ENCODE measurements around the gene CTRB2.

The CTRB2 gene

GRCh38 chr16:75203667-75204409, 3.1 kb downstream of the CTRB2 start:
- peak; percentile 33 for DNase-seq

GRCh38 chr16:75203096-75203495, 3.9 kb downstream of the CTRB2 start:
- no peak for DNase-seq

GRCh38 chr16:75202069-75202590, 4.8 kb downstream of the CTRB2 start:
- no peak for DNase-seq

DNA sequence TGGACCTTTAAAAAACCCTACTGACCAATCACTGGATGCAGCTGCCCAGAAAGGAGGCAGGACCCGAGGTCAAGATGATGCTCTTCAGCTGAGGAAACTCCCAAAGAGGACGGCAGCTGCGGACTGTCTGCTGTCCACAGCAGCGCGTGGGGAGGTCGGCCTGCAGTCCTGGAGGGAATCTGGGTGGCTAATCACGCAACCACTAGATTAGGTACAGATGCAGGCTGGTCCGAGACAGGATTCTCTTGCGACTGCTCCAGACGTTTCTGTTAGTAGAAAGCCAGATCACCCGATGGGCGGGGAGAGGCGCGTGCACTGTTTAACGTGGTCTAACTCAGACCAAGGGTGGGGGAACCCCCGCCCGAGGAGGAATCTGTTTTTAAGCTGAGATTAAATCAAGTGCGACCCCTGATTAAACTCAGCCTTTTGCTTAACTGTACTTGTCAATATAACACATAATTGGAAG, 8.8 kb downstream of the CTRB2 start:
- DNase-seq, result peak; percentile 39

DNA sequence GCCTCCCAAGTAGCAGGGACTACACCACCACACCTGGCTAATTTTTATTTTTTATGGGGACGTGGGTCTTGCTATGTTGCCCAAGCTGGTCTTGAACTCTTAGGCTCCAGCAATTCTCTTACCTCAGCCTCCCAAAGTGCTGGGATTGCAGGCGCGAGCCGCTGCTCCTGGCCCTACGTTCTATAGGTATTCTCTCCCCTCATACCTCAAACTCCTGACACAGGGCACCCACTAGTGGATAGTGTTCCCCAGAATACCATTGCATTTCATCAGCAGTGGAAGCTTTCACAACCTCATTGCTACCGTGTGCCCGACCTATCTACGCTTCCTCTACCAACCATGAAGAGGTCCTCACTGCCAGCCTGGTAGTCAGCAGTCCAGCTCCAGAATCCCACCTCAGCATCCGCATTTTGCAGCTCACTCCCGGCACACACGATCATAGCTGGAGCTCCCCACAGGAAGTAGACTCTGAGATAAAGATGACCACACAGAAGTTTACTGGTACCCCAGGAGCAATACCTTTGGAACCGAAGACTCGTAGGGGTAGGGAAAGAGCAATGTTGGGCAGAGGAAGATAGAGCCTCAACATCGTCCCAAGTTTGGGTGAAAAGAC, 9.3 kb downstream of the CTRB2 start:
- DNase-seq, result peak; percentile 47

DNA sequence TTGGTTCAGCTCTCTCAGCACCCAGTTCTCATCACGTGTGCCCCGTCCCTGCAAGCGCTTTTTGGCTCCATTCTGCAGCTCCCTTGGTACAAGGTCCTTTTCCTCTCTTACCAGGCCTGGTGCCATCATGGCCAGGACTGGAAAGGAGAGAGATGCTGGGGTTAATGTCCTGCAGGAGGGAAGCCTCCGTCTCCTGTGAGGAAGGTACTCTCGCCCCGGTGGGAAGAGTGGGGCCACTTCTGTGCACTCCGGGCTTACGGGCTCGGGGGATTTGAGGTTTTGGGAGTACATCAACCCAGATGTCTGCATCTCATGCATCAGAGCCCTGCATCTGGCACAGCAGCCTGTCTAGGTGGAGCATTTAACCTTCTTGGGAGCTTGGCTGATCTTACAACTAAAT, 10.1 kb downstream of the CTRB2 start:
- DNase-seq, result no peak

GRCh38 chr16:75195811-75196790, 10.9 kb downstream of the CTRB2 start:
- DNase-seq, result no peak

DNA sequence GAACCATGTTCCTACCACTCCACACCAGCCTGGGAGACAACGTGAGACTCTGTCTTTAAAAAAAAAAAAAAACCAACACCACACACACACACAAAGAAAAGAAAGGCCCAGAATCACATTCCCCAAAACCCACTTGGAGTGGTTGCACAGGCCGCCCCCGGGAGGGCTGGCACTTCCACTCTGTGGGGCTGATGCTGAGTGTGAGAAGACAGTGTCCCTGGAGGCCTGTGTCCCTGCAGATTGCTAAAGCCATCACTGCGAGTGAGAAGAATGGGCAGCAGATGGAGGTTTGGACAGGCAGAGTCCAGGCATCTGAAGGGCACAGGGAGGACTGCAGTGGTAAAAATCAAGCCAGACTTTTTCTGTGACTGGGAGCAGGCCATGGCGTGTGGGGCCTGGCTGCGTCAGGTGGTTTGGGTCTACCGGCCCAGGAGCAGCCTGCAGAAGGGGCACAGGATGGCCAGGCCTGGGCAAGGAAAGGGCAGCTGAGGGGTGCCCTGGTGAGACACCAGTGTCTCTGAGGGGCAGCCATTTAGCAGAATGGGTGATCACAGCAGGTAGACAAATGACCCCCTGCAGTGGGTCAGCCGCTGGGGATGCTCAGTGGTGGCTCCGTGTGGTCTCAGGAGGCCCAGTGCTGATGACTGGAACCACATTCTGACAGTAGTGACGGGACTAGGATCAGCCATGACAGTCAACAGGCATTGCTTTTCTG, 13.1 kb downstream of the CTRB2 start:
- DNase-seq, result no peak

DNA sequence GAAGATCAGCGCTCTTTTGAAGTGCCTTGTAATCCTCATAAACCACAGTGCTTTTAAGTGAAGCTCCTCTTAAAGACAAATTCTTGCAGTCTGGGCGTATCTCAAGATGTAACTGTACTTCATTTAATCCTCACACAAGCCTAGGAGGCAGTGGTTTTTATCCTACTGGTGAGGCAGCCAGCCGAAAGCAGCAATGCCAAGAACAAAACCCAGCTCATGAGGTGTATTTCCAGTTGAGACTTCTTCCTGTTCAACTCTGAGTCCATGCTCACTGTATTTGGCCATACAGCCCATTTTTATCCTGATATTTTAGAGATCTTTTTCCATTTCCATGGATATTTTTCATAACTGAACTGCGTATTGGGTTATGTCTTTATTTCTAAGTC, 13.7 kb downstream of the CTRB2 start:
- DNase-seq, result no peak

DNA sequence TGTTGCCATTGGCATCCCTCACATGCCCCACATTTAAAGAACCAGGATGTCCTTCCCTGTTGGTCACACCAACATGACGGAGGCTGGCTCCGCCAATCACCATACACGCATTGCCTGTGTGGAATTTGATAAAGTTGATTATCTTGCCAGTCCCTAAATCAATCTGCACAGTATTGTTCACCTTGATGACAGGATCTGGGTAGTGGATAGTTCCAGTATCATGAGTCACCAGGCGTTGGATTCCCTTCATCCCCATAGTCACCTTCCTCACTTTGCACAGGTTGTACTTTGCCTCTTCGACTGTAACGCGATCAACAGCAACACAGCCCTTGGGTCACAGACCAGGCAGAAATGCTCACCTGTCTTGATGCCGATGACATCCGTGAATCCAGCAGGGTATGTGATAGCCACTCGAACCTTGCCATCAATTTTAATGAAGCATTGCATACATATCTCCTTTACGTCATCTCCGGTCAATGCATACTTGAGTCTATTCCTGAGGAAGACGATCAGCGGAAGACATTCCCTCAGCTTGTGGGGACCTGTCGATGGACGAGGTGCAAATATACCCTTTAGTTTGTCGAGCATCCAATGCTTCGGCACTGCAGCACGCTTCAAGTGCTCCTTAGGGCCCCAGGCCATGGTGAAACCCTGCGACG, 14.2 kb downstream of the CTRB2 start:
- DNase-seq, result no peak

DNA sequence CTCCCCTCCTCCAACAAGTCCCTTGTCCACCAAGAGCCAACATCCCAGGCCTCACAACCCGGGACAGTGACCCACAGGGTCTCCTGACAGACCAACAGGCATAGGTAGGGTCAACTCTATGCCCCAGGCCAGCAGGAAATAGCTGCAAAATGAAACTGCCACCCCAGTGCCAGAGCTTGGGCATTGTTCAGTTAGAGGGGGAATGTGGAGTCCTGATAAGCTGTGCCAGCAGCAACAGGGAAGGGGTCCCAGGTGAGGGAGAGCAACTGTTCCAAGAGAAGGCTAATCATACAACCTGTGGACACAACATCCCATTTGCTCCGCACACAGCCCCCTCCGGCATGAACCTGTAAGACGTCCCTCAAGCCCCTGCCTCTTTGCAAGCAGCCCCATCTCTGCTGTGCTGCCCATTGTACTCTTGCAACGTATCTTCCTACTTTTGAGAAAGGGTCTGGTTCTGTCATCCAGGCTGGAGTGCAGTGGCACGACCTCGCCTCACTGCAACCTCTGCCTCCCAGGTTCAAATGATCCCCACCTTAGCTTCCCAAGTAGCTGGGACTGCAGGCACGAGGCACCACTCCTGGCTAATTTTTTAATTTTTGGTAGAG, 17.2 kb downstream of the CTRB2 start:
- DNase-seq, result no peak

DNA sequence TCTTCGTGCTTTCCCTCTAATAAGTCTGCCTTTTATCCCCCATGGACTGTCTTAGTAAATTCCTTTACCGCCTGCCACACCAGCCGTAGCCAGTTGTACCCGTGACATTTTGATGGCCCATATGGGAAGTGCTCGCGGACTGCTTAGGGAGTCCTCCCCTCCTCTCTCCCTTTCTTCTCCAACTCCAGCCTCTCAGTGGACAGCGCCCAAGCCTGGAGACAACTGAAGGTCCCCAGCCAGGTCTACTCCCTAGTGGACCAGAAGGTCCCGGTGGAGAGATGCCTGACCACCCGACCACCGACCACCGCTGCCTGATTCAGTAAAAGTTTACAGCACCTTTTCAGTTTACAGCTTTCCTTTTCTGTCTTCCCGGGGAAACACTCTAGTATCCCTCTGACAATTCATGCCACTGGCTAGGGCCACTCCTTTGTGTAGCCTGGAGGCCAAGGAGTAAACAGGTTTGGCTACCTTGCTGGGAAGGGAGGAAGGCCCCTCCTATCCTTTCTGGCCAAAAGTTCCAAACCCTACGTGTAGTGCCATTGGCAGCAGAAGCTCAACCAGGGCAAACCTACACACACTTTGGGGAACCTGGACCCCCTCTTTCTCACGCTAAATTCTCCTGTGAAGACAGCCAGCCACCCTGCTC, 18.0 kb downstream of the CTRB2 start:
- DNase-seq, result no peak

DNA sequence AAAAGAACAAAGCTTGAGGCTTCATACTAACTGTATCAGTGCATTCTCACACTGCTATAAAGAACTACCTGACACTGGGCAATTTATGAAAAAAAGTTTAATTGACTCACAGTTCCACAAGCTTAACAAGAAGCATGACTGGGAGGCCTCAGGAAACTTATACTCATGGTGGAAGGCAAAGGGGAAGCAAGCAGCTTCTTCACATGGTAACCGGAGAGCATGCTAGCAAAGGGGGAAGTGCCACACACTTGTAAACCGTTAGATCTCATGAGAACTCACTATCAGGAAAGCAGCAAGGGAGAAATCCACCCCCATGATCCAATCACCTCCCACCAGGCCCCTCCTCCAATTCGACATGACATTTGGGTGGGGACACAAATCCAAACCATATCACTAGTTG, 25.3 kb downstream of the CTRB2 start:
- DNase-seq, result peak; percentile 64

DNA sequence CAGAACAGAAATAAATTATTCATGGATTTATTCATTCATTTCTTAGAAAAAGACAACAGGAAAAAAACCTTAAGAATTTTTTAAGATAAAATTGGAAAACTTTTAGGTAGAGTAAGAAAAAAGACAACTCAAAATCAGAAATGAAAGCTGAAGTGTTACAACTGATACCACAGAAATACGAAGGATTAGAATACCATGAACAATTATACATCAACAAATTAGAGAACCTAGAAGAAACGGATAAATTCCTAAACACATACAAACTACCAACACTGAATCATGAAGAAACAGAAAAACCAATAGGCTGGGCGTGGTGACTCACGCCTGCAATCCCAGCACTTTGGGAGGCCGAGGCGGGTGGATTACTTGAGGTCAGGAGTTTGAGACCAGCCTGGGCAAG, 27.8 kb downstream of the CTRB2 start:
- DNase-seq, result no peak

DNA sequence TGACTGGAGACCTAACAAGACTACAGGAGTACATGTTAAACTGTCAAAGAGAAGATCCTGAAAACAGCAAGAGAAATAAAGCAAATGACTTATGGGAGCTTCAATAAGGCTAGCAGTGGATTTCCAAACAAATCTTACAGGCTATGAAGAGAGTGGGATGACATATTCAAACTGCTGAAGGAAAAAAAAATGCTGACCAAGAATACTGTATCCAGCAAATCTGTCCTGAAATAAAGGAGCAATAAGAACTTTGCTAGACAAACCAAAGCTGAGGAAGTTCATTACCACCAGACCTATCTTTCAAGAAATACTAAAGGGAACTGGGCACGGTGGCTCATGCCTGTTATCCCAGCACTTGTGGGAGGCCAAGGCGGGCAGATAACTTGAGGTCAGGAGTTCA, 30.0 kb downstream of the CTRB2 start:
- DNase-seq, result no peak

- no peak for DNase-seq
Observed at GRCh38 chr16:75175074-75175473, 31.9 kb downstream of the CTRB2 start.

- DNase-seq, result no peak
Observed at GRCh38 chr16:75172578-75172977, 34.4 kb downstream of the CTRB2 start.

GRCh38 chr16:75169899-75170405, 37.0 kb downstream of the CTRB2 start:
- DNase-seq, result no peak

- DNase-seq, result no peak
Observed at GRCh38 chr16:75160386-75160785, 46.6 kb downstream of the CTRB2 start.

Data from hematopoietic multipotent progenitor cell treated with erythropoietin and hydrocortisone succinate and interleukin-3 and kit ligand, for 4 days (in vitro differentiated cells).